Testis (tissue), 2 donors: ENCODE data around the gene AOX1.

Experiments
- CTCF ChIP-seq, 3 experiments: fragments of 450-650 bp in 2 of 3; fragments of 200-600 bp in 1 of 3; sonication (generic) in 1 of 3; IDR thresholded peaks; one replicate each; pipeline ENCODE4 v1.5.1; 2016 to 2019; ENCODE audit warnings: antibody characterized with exemption in 3 of 3, mild to moderate bottlenecking in 2 of 3, moderate library complexity in 1 of 3
- POLR2A ChIP-seq: fragments of 450-650 bp; IDR thresholded peaks from one replicate; pipeline ENCODE4 v1.6.1; 2017; ENCODE audit warnings: antibody characterized with exemption, mild to moderate bottlenecking, moderate library complexity

- TF ChIP-seq CTCF (IDR thresholded peaks at IDR 0.05) (no peak), POLR2A (no peak)
These were observed 67.2 kb downstream of the AOX1 start for GRCh38 chr2:200653021-200653420.
